Esophagus muscularis mucosa (tissue), 3 donors: Measurements from ENCODE around the gene PEPD.

Experiments
- POLR2A ChIP-seq: fragments of 450-650 bp; IDR thresholded peaks from one replicate; pipeline ENCODE4 v1.6.1; 2017; ENCODE audit warnings: antibody characterized with exemption, moderate library complexity, mild to moderate bottlenecking, low read depth
- POLR2AphosphoS5 ChIP-seq, 2 donors: sonication (generic); formaldehyde crosslinking; IDR thresholded peaks; one replicate each; pipeline ENCODE4 v1.6.1; 2017; ENCODE audit warnings: antibody characterized with exemption in 2 of 2
- TF ChIP-seq, protein P1 (sequence below), 3 experiments: fragments of 200-600 bp in 2 of 3; fragments of 450-650 bp in 1 of 3; sonication (generic) in 2 of 3; IDR thresholded peaks; one replicate each; pipeline ENCODE4 v1.5.1; 2017 to 2019; ENCODE audit warnings: antibody characterized with exemption in 3 of 3, mild to moderate bottlenecking in 2 of 3, moderate library complexity in 1 of 3

DNA sequence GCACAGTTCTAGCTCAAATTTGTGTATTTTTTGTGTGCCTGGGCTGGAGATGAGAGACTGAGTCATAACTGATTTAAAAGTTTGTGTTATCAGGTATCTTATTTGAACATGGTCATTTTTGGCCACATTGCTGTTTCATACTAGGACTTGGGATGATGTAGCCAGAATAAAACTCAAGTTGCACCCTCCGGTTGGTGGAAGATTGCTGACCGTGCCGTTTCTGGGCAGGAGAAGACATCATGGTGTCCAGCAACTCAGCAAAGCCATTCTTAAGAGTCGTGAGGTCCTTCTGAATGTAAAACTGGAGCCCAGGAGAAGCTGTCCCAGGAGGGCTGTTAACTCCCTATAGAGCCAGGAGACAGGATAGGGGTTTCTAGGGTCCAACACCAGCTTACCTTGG lies 140.5 kb downstream of the PEPD start:
- TF ChIP-seq, protein P1, sequence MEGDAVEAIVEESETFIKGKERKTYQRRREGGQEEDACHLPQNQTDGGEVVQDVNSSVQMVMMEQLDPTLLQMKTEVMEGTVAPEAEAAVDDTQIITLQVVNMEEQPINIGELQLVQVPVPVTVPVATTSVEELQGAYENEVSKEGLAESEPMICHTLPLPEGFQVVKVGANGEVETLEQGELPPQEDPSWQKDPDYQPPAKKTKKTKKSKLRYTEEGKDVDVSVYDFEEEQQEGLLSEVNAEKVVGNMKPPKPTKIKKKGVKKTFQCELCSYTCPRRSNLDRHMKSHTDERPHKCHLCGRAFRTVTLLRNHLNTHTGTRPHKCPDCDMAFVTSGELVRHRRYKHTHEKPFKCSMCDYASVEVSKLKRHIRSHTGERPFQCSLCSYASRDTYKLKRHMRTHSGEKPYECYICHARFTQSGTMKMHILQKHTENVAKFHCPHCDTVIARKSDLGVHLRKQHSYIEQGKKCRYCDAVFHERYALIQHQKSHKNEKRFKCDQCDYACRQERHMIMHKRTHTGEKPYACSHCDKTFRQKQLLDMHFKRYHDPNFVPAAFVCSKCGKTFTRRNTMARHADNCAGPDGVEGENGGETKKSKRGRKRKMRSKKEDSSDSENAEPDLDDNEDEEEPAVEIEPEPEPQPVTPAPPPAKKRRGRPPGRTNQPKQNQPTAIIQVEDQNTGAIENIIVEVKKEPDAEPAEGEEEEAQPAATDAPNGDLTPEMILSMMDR (IDR thresholded peaks at IDR 0.05) = no peak
- no peak for TF ChIP-seq POLR2AphosphoS5 (IDR thresholded peaks at IDR 0.05)
- no peak for TF ChIP-seq POLR2A
